ENCODE results near the gene HMG20B. TPM values are rescaled to one million over a fixed set of nuclear protein-coding genes. Genes with fewer than 3 reads are reported as not detected.

Gene HMG20B
- total RNA-seq, 1 donor from 2014 or later: 94.9 TPM

GRCh38 chr19:3535563-3535965, 37.2 kb upstream of the HMG20B start:
- H3K27ac Mint-ChIP-seq: no peak overlapping the region
- TF ChIP-seq, protein P1, sequence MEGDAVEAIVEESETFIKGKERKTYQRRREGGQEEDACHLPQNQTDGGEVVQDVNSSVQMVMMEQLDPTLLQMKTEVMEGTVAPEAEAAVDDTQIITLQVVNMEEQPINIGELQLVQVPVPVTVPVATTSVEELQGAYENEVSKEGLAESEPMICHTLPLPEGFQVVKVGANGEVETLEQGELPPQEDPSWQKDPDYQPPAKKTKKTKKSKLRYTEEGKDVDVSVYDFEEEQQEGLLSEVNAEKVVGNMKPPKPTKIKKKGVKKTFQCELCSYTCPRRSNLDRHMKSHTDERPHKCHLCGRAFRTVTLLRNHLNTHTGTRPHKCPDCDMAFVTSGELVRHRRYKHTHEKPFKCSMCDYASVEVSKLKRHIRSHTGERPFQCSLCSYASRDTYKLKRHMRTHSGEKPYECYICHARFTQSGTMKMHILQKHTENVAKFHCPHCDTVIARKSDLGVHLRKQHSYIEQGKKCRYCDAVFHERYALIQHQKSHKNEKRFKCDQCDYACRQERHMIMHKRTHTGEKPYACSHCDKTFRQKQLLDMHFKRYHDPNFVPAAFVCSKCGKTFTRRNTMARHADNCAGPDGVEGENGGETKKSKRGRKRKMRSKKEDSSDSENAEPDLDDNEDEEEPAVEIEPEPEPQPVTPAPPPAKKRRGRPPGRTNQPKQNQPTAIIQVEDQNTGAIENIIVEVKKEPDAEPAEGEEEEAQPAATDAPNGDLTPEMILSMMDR (IDR thresholded peaks at IDR 0.05; ENCODE audit: unreplicated experiment): no peak
- no peak for DNase-seq (ENCODE audit: low spot score in 2 of 2, unreplicated experiment in 2 of 2)
- H3K36me3 Mint-ChIP-seq: peaks cover 25% of the 10 kb centered on the region
- peaks cover 5% of the 10 kb centered on the region for H3K4me1 Mint-ChIP-seq
- H3K9me3 Mint-ChIP-seq: no peaks in the 10 kb centered on the region
- no peaks in the 10 kb centered on the region for H3K27me3 Mint-ChIP-seq (ENCODE audit: low read depth)
- H3K4me3 Mint-ChIP-seq: no peak overlapping the region

- Mint-ChIP-seq H3K9me3 (no peaks in the 10 kb centered on the region), H3K4me1 (peaks cover 5% of the 10 kb centered on the region), H3K36me3 (peaks cover 25% of the 10 kb centered on the region), H3K27ac (no peak overlapping the region), H3K27me3 (ENCODE audit: low read depth) (no peaks in the 10 kb centered on the region), H3K4me3 (no peak overlapping the region)
- no peak for DNase-seq (ENCODE audit: low spot score in 2 of 2, unreplicated experiment in 2 of 2)
- TF ChIP-seq, protein P1 (IDR thresholded peaks at IDR 0.05; ENCODE audit: unreplicated experiment): no peak
Measured at GRCh38 chr19:3535981-3536380, 36.8 kb upstream of the HMG20B start.

DNA sequence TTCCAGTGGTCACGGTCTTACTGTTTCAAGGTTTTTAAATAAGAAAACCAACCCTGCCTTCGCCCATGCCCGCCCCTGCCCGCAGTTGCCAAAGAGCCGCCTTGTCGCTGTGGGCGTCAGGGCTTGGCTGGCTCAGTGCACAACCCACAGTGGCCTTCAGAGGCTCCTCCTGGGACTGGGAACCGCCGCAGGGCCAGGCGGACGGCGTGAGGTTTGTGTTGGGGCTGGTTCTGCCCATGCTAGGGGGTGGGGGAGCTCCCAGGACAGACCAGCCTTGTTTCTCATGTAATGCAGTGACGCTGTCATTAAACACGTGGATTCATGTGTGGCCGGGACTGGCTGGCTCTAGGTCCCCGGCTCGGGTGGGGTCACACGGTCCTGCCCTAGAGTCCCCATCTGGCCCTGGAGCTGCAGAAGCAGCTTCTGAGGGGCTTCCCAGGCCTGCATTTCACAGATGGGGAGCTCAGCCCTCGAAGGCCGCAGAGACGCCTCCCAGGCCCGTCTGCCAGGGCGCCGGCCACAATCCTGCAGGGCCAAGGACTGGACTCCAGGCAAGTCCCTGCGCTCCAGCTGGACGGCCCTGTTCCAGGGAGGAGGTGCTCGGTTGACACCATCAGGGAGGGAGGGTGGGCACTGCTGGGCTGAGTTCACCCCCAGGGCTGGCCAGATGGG, 36.2 kb upstream of the HMG20B start:
- no peak overlapping the region for H3K27ac Mint-ChIP-seq
- TF ChIP-seq, protein P1 (IDR thresholded peaks at IDR 0.05; ENCODE audit: unreplicated experiment): no peak
- H3K4me3 Mint-ChIP-seq: no peak overlapping the region
- H3K27me3 Mint-ChIP-seq (ENCODE audit: low read depth): no peaks in the 10 kb centered on the region
- DNase-seq (ENCODE audit: low spot score in 2 of 2, unreplicated experiment in 2 of 2): no peak
- H3K9me3 Mint-ChIP-seq: no peaks in the 10 kb centered on the region
- H3K4me1 Mint-ChIP-seq: peaks cover 5% of the 10 kb centered on the region
- H3K36me3 Mint-ChIP-seq: peaks cover 21% of the 10 kb centered on the region

DNA sequence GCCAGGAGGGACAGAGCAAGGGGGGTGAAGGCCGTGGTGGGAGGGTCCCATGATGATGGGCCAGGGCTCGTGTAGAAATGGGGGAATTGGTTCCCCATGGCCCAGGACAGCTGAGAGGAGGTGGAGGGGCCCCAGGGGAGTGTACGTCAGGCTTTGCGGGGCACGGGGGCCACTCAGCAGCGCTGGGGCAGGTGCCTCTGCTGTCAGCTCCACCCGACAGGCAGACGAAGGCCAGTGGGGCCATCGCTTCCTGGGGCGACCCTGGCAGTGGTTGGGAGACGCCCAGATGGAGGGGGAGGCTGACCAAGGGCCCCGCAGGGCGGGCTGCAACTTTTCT, 35.7 kb upstream of the HMG20B start:
- H3K4me3 Mint-ChIP-seq: no peak overlapping the region
- H3K9me3 Mint-ChIP-seq: no peaks in the 10 kb centered on the region
- peaks cover 21% of the 10 kb centered on the region for H3K36me3 Mint-ChIP-seq
- no peaks in the 10 kb centered on the region for H3K27me3 Mint-ChIP-seq (ENCODE audit: low read depth)
- peaks cover 5% of the 10 kb centered on the region for H3K4me1 Mint-ChIP-seq
- no peak overlapping the region for H3K27ac Mint-ChIP-seq
- DNase-seq (ENCODE audit: low spot score in 2 of 2, unreplicated experiment in 2 of 2): no peak
- TF ChIP-seq, protein P1 (IDR thresholded peaks at IDR 0.05; ENCODE audit: unreplicated experiment): no peak

- Mint-ChIP-seq H3K27me3 (ENCODE audit: low read depth) (no peaks in the 10 kb centered on the region), H3K9me3 (no peaks in the 10 kb centered on the region), H3K36me3 (peaks cover 18% of the 10 kb centered on the region), H3K4me1 (peaks cover 5% of the 10 kb centered on the region), H3K4me3 (no peak overlapping the region), H3K27ac (no peak overlapping the region)
- no peak for DNase-seq (ENCODE audit: low spot score in 2 of 2, unreplicated experiment in 2 of 2)
- TF ChIP-seq, protein P1 (IDR thresholded peaks at IDR 0.05; ENCODE audit: unreplicated experiment): no peak
Measured at GRCh38 chr19:3537438-3538240, 35.1 kb upstream of the HMG20B start.
